ENCODE data around the gene C10orf90.

- TF ChIP-seq CREB1 (IDR thresholded peaks at IDR 0.05; ENCODE audit: low read depth) = no peak
- TF ChIP-seq TCF12 (IDR thresholded peaks at IDR 0.05; ENCODE audit: low read depth) = no peak
- TF ChIP-seq, protein P1, sequence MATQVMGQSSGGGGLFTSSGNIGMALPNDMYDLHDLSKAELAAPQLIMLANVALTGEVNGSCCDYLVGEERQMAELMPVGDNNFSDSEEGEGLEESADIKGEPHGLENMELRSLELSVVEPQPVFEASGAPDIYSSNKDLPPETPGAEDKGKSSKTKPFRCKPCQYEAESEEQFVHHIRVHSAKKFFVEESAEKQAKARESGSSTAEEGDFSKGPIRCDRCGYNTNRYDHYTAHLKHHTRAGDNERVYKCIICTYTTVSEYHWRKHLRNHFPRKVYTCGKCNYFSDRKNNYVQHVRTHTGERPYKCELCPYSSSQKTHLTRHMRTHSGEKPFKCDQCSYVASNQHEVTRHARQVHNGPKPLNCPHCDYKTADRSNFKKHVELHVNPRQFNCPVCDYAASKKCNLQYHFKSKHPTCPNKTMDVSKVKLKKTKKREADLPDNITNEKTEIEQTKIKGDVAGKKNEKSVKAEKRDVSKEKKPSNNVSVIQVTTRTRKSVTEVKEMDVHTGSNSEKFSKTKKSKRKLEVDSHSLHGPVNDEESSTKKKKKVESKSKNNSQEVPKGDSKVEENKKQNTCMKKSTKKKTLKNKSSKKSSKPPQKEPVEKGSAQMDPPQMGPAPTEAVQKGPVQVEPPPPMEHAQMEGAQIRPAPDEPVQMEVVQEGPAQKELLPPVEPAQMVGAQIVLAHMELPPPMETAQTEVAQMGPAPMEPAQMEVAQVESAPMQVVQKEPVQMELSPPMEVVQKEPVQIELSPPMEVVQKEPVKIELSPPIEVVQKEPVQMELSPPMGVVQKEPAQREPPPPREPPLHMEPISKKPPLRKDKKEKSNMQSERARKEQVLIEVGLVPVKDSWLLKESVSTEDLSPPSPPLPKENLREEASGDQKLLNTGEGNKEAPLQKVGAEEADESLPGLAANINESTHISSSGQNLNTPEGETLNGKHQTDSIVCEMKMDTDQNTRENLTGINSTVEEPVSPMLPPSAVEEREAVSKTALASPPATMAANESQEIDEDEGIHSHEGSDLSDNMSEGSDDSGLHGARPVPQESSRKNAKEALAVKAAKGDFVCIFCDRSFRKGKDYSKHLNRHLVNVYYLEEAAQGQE (IDR thresholded peaks at IDR 0.05; ENCODE audit: low read depth) = no peak
- no peak for TF ChIP-seq EP300 (IDR thresholded peaks at IDR 0.05; ENCODE audit: borderline replicate concordance)
- TF ChIP-seq EGR1 (IDR thresholded peaks at IDR 0.05) = no peak
- no peak for TF ChIP-seq TAF1 (IDR thresholded peaks at IDR 0.05; ENCODE audit: low read depth)
Measured at GRCh38 chr10:126476246-126476645, 194.2 kb downstream of the C10orf90 start.

All from Ishikawa (cell line).